CD4-positive, alpha-beta T cell (primary cell): ENCODE data around the gene TEX48. TPM values are rescaled to one million over a fixed set of nuclear protein-coding genes. Genes with fewer than 3 reads are reported as not detected.

Experiments used
- ATAC-seq: fragments of 200-7000 bp; cut with Tn5 transposase; one replicate; pipeline ENCODE4 v1.10.0; 2022; ENCODE audit warnings: mild to moderate bottlenecking; ENCODE audit not compliant: poor library complexity
- CTCF ChIA-PET: fragments of 350-600 bp; sonication (Branson Sonifier 250); formaldehyde crosslinking; loops from one replicate; lab custom pipeline; 2021; ENCODE audit warnings: antibody characterized with exemption, inconsistent platforms; lab: Charles Lee
- POLR2A ChIA-PET: fragments of 350-600 bp; sonication (Branson Sonifier 250); formaldehyde crosslinking; loops from one replicate; lab custom pipeline; 2021; ENCODE audit warnings: antibody characterized with exemption, inconsistent platforms; lab: Charles Lee
- DNase-seq, 14 experiments: peaks; one replicate each; pipeline ENCODE4 v3.0.0-alpha.2; 2013 to 2020; ENCODE audit warnings: mixed read lengths in 2 of 14
- H3K27ac ChIP-seq, 2 donors: one replicate each; pipeline versions ENCODE4 v1.5.1 to v1.7.0; 2013; ENCODE audit warnings: low read length in 2 of 2, low read depth in 1 of 2, mild to moderate bottlenecking in 1 of 2
- H3K27me3 ChIP-seq, 2 experiments: 1 replicate in 1 of 2; 2 replicates in 1 of 2; pipeline versions ENCODE4 v1.6.1 to v1.7.0; 2013; ENCODE audit warnings: low read length in 2 of 2, control low read depth in 1 of 2, mild to moderate bottlenecking in 1 of 2, moderate library complexity in 1 of 2; ENCODE audit not compliant: insufficient read depth in 2 of 2, control insufficient read depth in 1 of 2
- H3K36me3 ChIP-seq: one replicate; pipeline ENCODE4 v1.6.1; 2013; ENCODE audit warnings: low read length, control low read depth; ENCODE audit not compliant: insufficient read depth
- H3K4me1 ChIP-seq: one replicate; pipeline ENCODE4 v1.6.1; 2013; ENCODE audit warnings: low read length, control low read depth; ENCODE audit not compliant: insufficient read depth
- H3K4me3 ChIP-seq: one replicate; pipeline ENCODE4 v1.5.1; 2013; ENCODE audit warnings: mild to moderate bottlenecking, low read length, moderate library complexity
- H3K9me3 ChIP-seq, 2 experiments: 1 replicate in 1 of 2; 2 replicates in 1 of 2; pipeline versions ENCODE4 v1.6.1 to v1.7.0; 2013; ENCODE audit warnings: low read length in 2 of 2, mild to moderate bottlenecking in 2 of 2, control low read depth in 1 of 2, moderate library complexity in 1 of 2; ENCODE audit not compliant: control insufficient read depth in 1 of 2, insufficient read depth in 1 of 2
- H3K27ac Mint-ChIP-seq: one replicate; pipeline ENCODE4 v1.8.0; 2020; ENCODE audit warnings: mixed read lengths
- H3K27me3 Mint-ChIP-seq: one replicate; pipeline ENCODE4 v1.8.0; 2021; ENCODE audit warnings: mixed read lengths
- H3K36me3 Mint-ChIP-seq: one replicate; pipeline ENCODE4 v1.8.0; 2021; ENCODE audit warnings: low read depth, mixed read lengths
- H3K4me1 Mint-ChIP-seq: one replicate; pipeline ENCODE4 v1.8.0; 2021; ENCODE audit warnings: low read depth, mixed read lengths
- H3K4me3 Mint-ChIP-seq: one replicate; pipeline ENCODE4 v1.8.0; 2020; ENCODE audit warnings: mild to moderate bottlenecking, mixed read lengths
- H3K9me3 Mint-ChIP-seq: one replicate; pipeline ENCODE4 v1.8.0; 2020; ENCODE audit warnings: mixed read lengths
- intact Hi-C, 2 experiments: fragments of 100-400 bp; cut with DNase I in 1 of 2; cut with micrococcal nuclease in 1 of 2; formaldehyde crosslinking; loops; one replicate each; pipeline versions ENCODE4 v1.15.1 to v1.9.0; 2023 to 2025; cut with DNase I, micrococcal nuclease
- total RNA-seq, 174 experiments: library from RNA in 2 of 174; stranded (reverse) in 2 of 174; gene quantifications; one replicate each; pipeline ENCODE4 v1.2.3 and lab custom pipeline; 2021 to 2026
- TF ChIP-seq, protein P1 (sequence below): fragments of 200-600 bp; IDR thresholded peaks from one replicate; pipeline ENCODE4 v1.8.0; 2022; ENCODE audit warnings: antibody characterized with exemption, mild to moderate bottlenecking

TEX48 gene
- total RNA-seq, 2 experiments from 2014 or later = not detected

DNA sequence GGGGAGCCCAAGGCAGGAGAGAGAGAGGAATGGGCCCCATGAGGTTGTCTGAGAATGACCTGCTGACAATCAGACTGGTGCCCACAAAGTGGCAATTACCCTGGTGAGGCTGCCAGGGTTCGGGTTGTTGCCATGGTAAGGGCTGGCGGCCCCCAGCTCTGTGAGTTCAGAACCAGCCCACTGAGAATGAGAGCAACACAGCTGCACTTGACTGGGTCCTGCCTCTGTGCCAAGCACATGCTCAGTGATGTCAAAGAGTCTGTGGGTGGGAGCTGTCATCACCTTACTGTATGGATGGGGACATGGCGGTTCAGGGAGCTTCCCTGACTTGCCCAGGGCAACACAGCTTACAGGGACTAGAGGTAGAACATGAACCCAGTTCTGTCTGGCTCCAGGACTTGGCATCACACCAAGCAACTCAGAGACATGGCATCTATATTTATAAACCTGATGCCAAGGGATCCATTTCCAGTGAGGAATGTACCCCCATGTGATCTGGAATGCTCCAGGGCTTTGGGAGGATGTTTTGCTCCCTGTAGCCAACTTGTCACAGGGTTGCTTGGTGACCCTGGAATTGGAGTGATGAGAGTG is 38.2 kb upstream of the TEX48 start:
- no peaks in the 10 kb centered on the region for H3K9me3 Mint-ChIP-seq
- ATAC-seq = no peak
- no peaks in the 10 kb centered on the region for H3K36me3 ChIP-seq
- no peaks in the 10 kb centered on the region for H3K36me3 Mint-ChIP-seq
- H3K27ac ChIP-seq = no peak overlapping the region
- H3K9me3 ChIP-seq = no peaks in the 10 kb centered on the region
- TF ChIP-seq, protein P1, sequence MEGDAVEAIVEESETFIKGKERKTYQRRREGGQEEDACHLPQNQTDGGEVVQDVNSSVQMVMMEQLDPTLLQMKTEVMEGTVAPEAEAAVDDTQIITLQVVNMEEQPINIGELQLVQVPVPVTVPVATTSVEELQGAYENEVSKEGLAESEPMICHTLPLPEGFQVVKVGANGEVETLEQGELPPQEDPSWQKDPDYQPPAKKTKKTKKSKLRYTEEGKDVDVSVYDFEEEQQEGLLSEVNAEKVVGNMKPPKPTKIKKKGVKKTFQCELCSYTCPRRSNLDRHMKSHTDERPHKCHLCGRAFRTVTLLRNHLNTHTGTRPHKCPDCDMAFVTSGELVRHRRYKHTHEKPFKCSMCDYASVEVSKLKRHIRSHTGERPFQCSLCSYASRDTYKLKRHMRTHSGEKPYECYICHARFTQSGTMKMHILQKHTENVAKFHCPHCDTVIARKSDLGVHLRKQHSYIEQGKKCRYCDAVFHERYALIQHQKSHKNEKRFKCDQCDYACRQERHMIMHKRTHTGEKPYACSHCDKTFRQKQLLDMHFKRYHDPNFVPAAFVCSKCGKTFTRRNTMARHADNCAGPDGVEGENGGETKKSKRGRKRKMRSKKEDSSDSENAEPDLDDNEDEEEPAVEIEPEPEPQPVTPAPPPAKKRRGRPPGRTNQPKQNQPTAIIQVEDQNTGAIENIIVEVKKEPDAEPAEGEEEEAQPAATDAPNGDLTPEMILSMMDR = no peak
- H3K4me3 Mint-ChIP-seq = no peak overlapping the region
- POLR2A ChIA-PET = no interaction called here
- no peak for DNase-seq
- H3K4me1 ChIP-seq = peaks cover 35% of the 10 kb centered on the region
- H3K27me3 Mint-ChIP-seq = no peaks in the 10 kb centered on the region
- CTCF ChIA-PET = interaction anchor here (1.2 kb wide), 1 partner anchor 67 kb away, joined by 3 read pairs; no protein-coding TSS in a partner anchor
- H3K27me3 ChIP-seq = no peaks in the 10 kb centered on the region
- no peak overlapping the region for H3K27ac Mint-ChIP-seq
- intact Hi-C loops = loop anchor here in 1 of 2 experiments (5.0 kb wide), 1 partner anchor 38 kb away; the partner anchor contains the start of gene TEX48
- H3K4me1 Mint-ChIP-seq = peaks cover 35% of the 10 kb centered on the region
- H3K4me3 ChIP-seq = no peak overlapping the region

DNA sequence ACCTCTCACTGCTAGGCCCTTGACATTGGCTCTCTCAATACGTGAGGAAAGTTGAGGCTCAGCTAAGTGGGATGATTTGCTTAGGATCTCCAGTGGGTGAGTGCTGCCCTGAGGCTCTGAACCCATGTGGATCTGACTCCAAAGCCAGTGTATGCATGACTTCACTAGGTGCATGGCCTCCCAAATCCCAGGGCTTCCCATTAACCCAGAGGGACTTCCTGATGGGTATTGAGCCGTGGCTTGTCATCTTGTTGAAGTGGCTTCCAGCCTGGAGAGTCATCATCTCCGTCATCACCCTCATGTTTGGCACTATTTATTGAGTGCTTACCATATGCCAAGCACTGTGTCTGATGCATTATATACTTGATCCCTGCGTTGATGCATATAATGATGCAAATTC is 37.3 kb upstream of the TEX48 start:
- ATAC-seq = no peak
- Mint-ChIP-seq H3K4me3 (no peak overlapping the region), H3K36me3 (no peaks in the 10 kb centered on the region)

DNA sequence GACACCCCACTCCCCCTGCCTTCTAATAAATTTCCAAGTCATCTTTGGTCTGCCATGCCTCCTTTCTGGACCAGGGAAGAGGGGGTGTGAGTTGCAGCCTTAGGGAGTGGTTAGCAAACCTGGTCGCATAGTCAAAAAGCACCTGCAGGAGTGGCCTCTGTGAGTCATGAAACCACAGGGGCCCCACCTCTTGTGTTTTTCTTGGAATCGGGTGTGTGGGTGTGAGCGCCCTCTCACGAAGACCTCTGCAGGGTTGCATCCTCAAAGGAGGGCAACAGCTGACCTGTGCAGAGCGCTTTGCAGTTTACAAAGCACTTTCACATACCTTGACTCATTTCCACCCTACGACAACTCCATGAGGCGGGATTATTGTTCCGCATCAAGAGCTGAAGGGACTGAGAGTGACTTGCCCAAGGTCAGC is 36.8 kb upstream of the TEX48 start:
- Histone ChIP-seq H3K4me1 (peaks cover 35% of the 10 kb centered on the region), H3K9me3 (no peaks in the 10 kb centered on the region), H3K4me3 (no peak overlapping the region), H3K36me3 (no peaks in the 10 kb centered on the region), H3K27me3 (no peaks in the 10 kb centered on the region), H3K27ac (peak overlapping the region in 1 of 2 donors; percentile 43)
- CTCF ChIA-PET = interaction anchor here (0.6 to 1.6 kb wide), 4 partner anchors 13 to 188 kb away, joined by 3 to 4 read pairs (median 4); no protein-coding TSS in a partner anchor
- TF ChIP-seq, protein P1 = no peak
- Mint-ChIP-seq H3K9me3 (no peaks in the 10 kb centered on the region), H3K27ac (peak overlapping the region; percentile 84), H3K4me1 (peaks cover 35% of the 10 kb centered on the region), H3K36me3 (no peaks in the 10 kb centered on the region), H3K4me3 (peak overlapping the region; percentile 39), H3K27me3 (no peaks in the 10 kb centered on the region)
- intact Hi-C loops = no loop called here
- POLR2A ChIA-PET = interaction anchor here (0.6 kb wide), 1 partner anchor 179 kb away, joined by 3 read pairs; no protein-coding TSS in a partner anchor
- ATAC-seq (peak; percentile 88), DNase-seq (peak; percentile 28 to 91 (median 72))

More for the DNA sequence above, 37.3 kb upstream of the TEX48 start:
- Mint-ChIP-seq H3K4me1 (peaks cover 35% of the 10 kb centered on the region), H3K9me3 (no peaks in the 10 kb centered on the region), H3K27ac (peak overlapping the region; percentile 84), H3K27me3 (no peaks in the 10 kb centered on the region)
- TF ChIP-seq, protein P1 = no peak
- POLR2A ChIA-PET = interaction anchor here (0.6 kb wide), 1 partner anchor 179 kb away, joined by 3 read pairs; no protein-coding TSS in a partner anchor
- H3K36me3 ChIP-seq = no peaks in the 10 kb centered on the region
- H3K4me3 ChIP-seq = no peak overlapping the region
- H3K27ac ChIP-seq = peak overlapping the region in 1 of 2 donors; percentile 43
- H3K4me1 ChIP-seq = peaks cover 35% of the 10 kb centered on the region
- CTCF ChIA-PET = interaction anchor here (0.6 to 1.6 kb wide), 4 partner anchors 13 to 188 kb away, joined by 3 to 4 read pairs (median 4); no protein-coding TSS in a partner anchor
- H3K9me3 ChIP-seq = no peaks in the 10 kb centered on the region
- no peak for DNase-seq
- H3K27me3 ChIP-seq = no peaks in the 10 kb centered on the region
- intact Hi-C loops = no loop called here
